WTC11 (cell line): Measurements from ENCODE around the gene TCEA2. TPM values are rescaled to one million over a fixed set of nuclear protein-coding genes. Genes with fewer than 3 reads are reported as not detected.

Experiments
- ATAC-seq: fragments of 200-7000 bp; cut with Tn5 transposase; 2 replicates; pipeline ENCODE4 v1.10.0; 2021; ENCODE audit warnings: mild to moderate bottlenecking, moderate library complexity
- CTCF ChIA-PET: fragments of 300-600 bp; sonication (Branson Sonifier 250); formaldehyde crosslinking; loops from one replicate; lab custom pipeline; 2021; ENCODE audit warnings: antibody characterized with exemption; lab: Charles Lee
- POLR2A ChIA-PET: fragments of 350-600 bp; sonication (Branson Sonifier 250); formaldehyde crosslinking; loops from one replicate; lab custom pipeline; 2021; ENCODE audit warnings: antibody characterized with exemption; lab: Charles Lee
- DNase-seq: peaks from one replicate; pipeline ENCODE4 v3.0.0; 2021; ENCODE audit warnings: low spot score
- H3K27ac Mint-ChIP-seq: 2 replicates; pipeline ENCODE4 v1.8.0; 2021; ENCODE audit warnings: mixed read lengths
- H3K27me3 Mint-ChIP-seq: 2 replicates; pipeline ENCODE4 v1.8.0; 2021; ENCODE audit warnings: low read depth, mild to moderate bottlenecking, moderate library complexity, mixed read lengths
- H3K36me3 Mint-ChIP-seq: 2 replicates; pipeline ENCODE4 v1.8.0; 2021; ENCODE audit warnings: mixed read lengths
- H3K4me1 Mint-ChIP-seq: 2 replicates; pipeline ENCODE4 v1.8.0; 2022; ENCODE audit warnings: mixed read lengths
- H3K4me3 Mint-ChIP-seq: 2 replicates; pipeline ENCODE4 v1.8.0; 2021; ENCODE audit warnings: mild to moderate bottlenecking, moderate library complexity, mixed read lengths
- H3K9me3 Mint-ChIP-seq: 2 replicates; pipeline ENCODE4 v1.8.0; 2021; ENCODE audit warnings: mixed read lengths
- CREB1 ChIP-seq: sonication (generic); formaldehyde crosslinking; IDR thresholded peaks from 2 replicates; pipeline ENCODE4 v1.8.0; 2023; ENCODE audit warnings: mild to moderate bottlenecking, missing genetic modification reagents
- ETV6 ChIP-seq: sonication (generic); formaldehyde crosslinking; IDR thresholded peaks from 2 replicates; pipeline ENCODE4 v1.8.1; 2022; ENCODE audit warnings: mild to moderate bottlenecking, missing genetic modification reagents
- FOXK1 ChIP-seq: sonication (generic); formaldehyde crosslinking; IDR thresholded peaks from 2 replicates; pipeline ENCODE4 v1.8.0; 2022; ENCODE audit warnings: mild to moderate bottlenecking, moderate library complexity, missing genetic modification reagents
- FOXP1 ChIP-seq: sonication (generic); formaldehyde crosslinking; IDR thresholded peaks from 2 replicates; pipeline ENCODE4 v1.8.0; 2022; ENCODE audit warnings: missing genetic modification reagents, mild to moderate bottlenecking, moderate library complexity, borderline replicate concordance
- GABPB1 ChIP-seq: sonication (generic); formaldehyde crosslinking; IDR thresholded peaks from 2 replicates; pipeline ENCODE4 v1.8.1; 2023; ENCODE audit warnings: mild to moderate bottlenecking, missing genetic modification reagents
- GRHL2 ChIP-seq: fragments of 250-450 bp; sonication (Bioruptor Pico); IDR thresholded peaks from 2 replicates; pipeline ENCODE4 v1.8.0; 2022; ENCODE audit warnings: mild to moderate bottlenecking, moderate library complexity; ENCODE audit not compliant: insufficient replicate concordance, severe bottlenecking
- KAT7 ChIP-seq: sonication (generic); formaldehyde crosslinking; IDR thresholded peaks from 2 replicates; pipeline ENCODE4 v1.8.1; 2023; ENCODE audit warnings: missing genetic modification reagents, mild to moderate bottlenecking, borderline replicate concordance
- NFYB ChIP-seq: sonication (generic); formaldehyde crosslinking; conservative IDR thresholded peaks from 2 replicates; pipeline ENCODE4 v1.8.0; 2022; ENCODE audit warnings: low read depth, missing genetic modification reagents
- RELA ChIP-seq: sonication (generic); formaldehyde crosslinking; IDR thresholded peaks from 2 replicates; pipeline ENCODE4 v1.8.1; 2022; ENCODE audit warnings: missing genetic modification reagents, mild to moderate bottlenecking, borderline replicate concordance
- TCF7 ChIP-seq: sonication (generic); formaldehyde crosslinking; IDR thresholded peaks from 2 replicates; pipeline ENCODE4 v1.8.0; 2022; ENCODE audit warnings: mild to moderate bottlenecking, low read depth, missing genetic modification reagents, moderate library complexity
- ZBTB21 ChIP-seq: sonication (generic); formaldehyde crosslinking; IDR thresholded peaks from 2 replicates; pipeline ENCODE4 v1.8.1; 2023; ENCODE audit warnings: mild to moderate bottlenecking, missing genetic modification reagents, borderline replicate concordance
- ZNF138 ChIP-seq: sonication (generic); formaldehyde crosslinking; conservative IDR thresholded peaks from 2 replicates; pipeline ENCODE4 v1.8.1; 2022; ENCODE audit warnings: mild to moderate bottlenecking, moderate library complexity, missing genetic modification reagents
- ZNF232 ChIP-seq: sonication (generic); formaldehyde crosslinking; IDR thresholded peaks from 2 replicates; pipeline ENCODE4 v1.8.0; 2022; ENCODE audit warnings: mild to moderate bottlenecking, missing genetic modification reagents
- total RNA-seq: library from RNA; stranded (reverse); gene quantifications from 3 replicates; pipeline ENCODE4 v1.2.3, GENCODE V29; 2021
- TF ChIP-seq, protein P1 (sequence below): sonication (generic); formaldehyde crosslinking; IDR thresholded peaks from 2 replicates; pipeline ENCODE4 v1.8.0; 2022; ENCODE audit warnings: mild to moderate bottlenecking, missing genetic modification reagents
- TF ChIP-seq, protein P2 (sequence below): sonication (generic); formaldehyde crosslinking; IDR thresholded peaks from 2 replicates; pipeline ENCODE4 v1.8.0; 2023; ENCODE audit warnings: missing genetic modification reagents, mild to moderate bottlenecking, borderline replicate concordance
- TF ChIP-seq, protein P3 (sequence below): sonication (generic); formaldehyde crosslinking; IDR thresholded peaks from 2 replicates; pipeline ENCODE4 v1.8.1; 2022; ENCODE audit warnings: missing genetic modification reagents, borderline replicate concordance
- TF ChIP-seq, protein P4 (sequence below): sonication (generic); formaldehyde crosslinking; IDR thresholded peaks from 2 replicates; pipeline ENCODE4 v1.8.1; 2023; ENCODE audit warnings: mild to moderate bottlenecking, moderate library complexity, missing genetic modification reagents
- TF ChIP-seq, protein P5 (sequence below): fragments of 250-450 bp; sonication (Bioruptor Pico); IDR thresholded peaks from 2 replicates; pipeline ENCODE4 v2.1.2; 2022; ENCODE audit warnings: mild to moderate bottlenecking, moderate library complexity
- TF ChIP-seq, protein P6 (sequence below): sonication (generic); formaldehyde crosslinking; IDR thresholded peaks from 2 replicates; pipeline ENCODE4 v1.8.0; 2022; ENCODE audit warnings: mild to moderate bottlenecking, missing genetic modification reagents

TCEA2 gene
- total RNA-seq, 1 experiment from 2014 or later: 55.8 TPM

DNA sequence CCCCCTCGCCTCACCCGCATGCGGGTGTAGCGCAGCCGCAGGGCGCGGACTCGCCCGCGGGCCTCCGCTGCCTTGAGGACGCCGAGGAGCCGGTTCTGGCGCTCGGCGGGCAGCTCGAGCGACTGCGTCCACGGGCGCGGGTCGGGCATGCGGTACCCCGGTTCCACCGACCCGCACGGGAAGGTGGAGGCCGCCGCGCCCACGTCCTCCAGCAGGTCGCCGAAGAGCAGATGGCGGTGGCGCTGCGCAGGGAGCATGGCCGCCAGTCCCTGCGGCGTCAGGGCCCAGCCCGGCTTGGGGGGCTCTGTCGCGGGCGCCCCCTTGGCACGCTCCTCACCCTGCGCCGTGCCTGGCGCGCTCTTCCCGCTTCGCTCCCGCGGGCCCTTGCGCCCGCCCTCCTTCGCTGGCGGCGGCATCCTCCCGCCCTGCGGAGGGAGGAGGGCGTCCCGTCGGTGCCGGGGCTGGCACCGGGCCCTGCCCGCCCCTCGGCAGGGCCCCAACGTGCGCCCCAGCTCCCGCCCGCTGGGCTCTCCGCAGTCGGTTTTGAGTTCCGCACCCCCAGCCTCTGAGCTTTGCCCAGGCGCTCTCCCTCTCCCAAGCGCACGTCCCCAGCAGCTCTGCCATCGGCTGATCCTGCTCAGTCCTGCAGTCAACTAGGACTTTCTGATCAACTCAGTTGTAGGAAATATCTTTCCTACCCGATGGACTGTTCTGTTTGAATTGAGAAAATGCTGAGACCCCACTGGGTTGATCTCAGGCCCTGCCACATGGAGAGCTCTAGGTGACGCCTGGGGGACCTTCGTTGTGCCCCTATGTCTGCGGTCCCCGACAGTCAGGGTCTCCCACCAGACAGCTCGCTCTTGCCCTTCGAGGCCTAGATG is 21.0 kb downstream of the TCEA2 start, which contains the start of gene LKAAEAR1 (continued):
- TF ChIP-seq ZNF138 (CRISPR knock-in tag) (0 out of 2 replicates have a peak, but pooled peaks have one; percentile 37), RELA (no peak), NFYB (CRISPR knock-in tag) (no peak), ETV6 (peak; percentile 74), FOXK1 (CRISPR knock-in tag) (peak; percentile 47), GABPB1 (CRISPR knock-in tag) (0 out of 2 replicates have a peak, but pooled peaks have one; percentile 6), FOXP1 (CRISPR knock-in tag) (peak; percentile 51; the same call in 1 of the 2 replicates), TCF7 (CRISPR knock-in tag) (0 out of 2 replicates have a peak, but pooled peaks have one; percentile 57), KAT7 (CRISPR knock-in tag) (peak; percentile 57; the same call in 1 of the 2 replicates), ZNF232 (CRISPR knock-in tag) (no peak)
- TF ChIP-seq, protein P1, sequence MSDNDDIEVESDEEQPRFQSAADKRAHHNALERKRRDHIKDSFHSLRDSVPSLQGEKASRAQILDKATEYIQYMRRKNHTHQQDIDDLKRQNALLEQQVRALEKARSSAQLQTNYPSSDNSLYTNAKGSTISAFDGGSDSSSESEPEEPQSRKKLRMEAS (CRISPR knock-in tag): peak; percentile 53; the same call in 1 of the 2 replicates
- TF ChIP-seq, protein P2, sequence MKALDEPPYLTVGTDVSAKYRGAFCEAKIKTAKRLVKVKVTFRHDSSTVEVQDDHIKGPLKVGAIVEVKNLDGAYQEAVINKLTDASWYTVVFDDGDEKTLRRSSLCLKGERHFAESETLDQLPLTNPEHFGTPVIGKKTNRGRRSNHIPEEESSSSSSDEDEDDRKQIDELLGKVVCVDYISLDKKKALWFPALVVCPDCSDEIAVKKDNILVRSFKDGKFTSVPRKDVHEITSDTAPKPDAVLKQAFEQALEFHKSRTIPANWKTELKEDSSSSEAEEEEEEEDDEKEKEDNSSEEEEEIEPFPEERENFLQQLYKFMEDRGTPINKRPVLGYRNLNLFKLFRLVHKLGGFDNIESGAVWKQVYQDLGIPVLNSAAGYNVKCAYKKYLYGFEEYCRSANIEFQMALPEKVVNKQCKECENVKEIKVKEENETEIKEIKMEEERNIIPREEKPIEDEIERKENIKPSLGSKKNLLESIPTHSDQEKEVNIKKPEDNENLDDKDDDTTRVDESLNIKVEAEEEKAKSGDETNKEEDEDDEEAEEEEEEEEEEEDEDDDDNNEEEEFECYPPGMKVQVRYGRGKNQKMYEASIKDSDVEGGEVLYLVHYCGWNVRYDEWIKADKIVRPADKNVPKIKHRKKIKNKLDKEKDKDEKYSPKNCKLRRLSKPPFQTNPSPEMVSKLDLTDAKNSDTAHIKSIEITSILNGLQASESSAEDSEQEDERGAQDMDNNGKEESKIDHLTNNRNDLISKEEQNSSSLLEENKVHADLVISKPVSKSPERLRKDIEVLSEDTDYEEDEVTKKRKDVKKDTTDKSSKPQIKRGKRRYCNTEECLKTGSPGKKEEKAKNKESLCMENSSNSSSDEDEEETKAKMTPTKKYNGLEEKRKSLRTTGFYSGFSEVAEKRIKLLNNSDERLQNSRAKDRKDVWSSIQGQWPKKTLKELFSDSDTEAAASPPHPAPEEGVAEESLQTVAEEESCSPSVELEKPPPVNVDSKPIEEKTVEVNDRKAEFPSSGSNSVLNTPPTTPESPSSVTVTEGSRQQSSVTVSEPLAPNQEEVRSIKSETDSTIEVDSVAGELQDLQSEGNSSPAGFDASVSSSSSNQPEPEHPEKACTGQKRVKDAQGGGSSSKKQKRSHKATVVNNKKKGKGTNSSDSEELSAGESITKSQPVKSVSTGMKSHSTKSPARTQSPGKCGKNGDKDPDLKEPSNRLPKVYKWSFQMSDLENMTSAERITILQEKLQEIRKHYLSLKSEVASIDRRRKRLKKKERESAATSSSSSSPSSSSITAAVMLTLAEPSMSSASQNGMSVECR: peak; percentile 45; the same call in 1 of the 2 replicates

DNA sequence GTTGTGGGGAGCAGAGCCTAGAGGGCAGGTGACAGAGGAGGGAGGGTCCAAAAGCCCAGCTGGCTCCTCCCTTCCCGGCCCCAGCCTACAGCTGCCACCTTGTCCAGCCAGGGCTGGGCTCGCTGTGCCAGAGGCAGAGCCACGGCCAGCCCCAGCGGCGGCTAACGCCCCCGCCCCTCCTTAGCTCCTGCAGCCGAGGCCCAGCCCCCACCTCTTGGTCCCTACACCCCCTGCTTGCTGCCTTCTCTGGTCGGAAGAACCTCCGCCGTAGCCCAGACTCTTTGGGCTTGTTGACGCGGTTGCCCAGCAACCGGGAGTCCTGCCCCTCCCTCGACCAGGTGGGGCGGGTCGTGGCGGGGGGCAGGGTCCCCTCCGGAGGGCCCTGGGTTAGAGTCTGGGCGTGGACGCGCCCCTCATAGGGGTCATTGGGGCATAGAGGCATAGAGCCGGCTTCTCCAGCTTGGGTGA is 21.7 kb downstream of the TCEA2 start:
- H3K27ac Mint-ChIP-seq: no peak overlapping the region
- ChIA-PET POLR2A (interaction anchor here (0.9 kb wide), 1 partner anchor 34 kb away, joined by 4 read pairs; no protein-coding TSS in a partner anchor), CTCF (interaction anchor here (0.6 to 5.6 kb wide), 17 partner anchors 8 to 309 kb away, joined by 3 to 119 read pairs (median 6); partner anchors contain the start of genes C20orf204, PRPF6 and SAMD10)
- TF ChIP-seq GABPB1 (CRISPR knock-in tag) (no peak), GRHL2 (CRISPR knock-in tag) (no peak), ZBTB21 (no peak), CREB1 (CRISPR knock-in tag) (no peak), FOXK1 (CRISPR knock-in tag) (no peak)
- TF ChIP-seq, protein P1 (CRISPR knock-in tag): no peak
- TF ChIP-seq, protein P3, sequence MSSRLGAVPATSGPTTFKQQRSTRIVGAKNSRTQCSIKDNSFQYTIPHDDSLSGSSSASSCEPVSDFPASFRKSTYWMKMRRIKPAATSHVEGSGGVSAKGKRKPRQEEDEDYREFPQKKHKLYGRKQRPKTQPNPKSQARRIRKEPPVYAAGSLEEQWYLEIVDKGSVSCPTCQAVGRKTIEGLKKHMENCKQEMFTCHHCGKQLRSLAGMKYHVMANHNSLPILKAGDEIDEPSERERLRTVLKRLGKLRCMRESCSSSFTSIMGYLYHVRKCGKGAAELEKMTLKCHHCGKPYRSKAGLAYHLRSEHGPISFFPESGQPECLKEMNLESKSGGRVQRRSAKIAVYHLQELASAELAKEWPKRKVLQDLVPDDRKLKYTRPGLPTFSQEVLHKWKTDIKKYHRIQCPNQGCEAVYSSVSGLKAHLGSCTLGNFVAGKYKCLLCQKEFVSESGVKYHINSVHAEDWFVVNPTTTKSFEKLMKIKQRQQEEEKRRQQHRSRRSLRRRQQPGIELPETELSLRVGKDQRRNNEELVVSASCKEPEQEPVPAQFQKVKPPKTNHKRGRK (CRISPR knock-in tag): no peak
- TF ChIP-seq, protein P4, sequence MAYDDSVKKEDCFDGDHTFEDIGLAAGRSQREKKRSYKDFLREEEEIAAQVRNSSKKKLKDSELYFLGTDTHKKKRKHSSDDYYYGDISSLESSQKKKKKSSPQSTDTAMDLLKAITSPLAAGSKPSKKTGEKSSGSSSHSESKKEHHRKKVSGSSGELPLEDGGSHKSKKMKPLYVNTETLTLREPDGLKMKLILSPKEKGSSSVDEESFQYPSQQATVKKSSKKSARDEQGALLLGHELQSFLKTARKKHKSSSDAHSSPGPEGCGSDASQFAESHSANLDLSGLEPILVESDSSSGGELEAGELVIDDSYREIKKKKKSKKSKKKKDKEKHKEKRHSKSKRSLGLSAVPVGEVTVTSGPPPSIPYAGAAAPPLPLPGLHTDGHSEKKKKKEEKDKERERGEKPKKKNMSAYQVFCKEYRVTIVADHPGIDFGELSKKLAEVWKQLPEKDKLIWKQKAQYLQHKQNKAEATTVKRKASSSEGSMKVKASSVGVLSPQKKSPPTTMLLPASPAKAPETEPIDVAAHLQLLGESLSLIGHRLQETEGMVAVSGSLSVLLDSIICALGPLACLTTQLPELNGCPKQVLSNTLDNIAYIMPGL (CRISPR knock-in tag): no peak
- TF ChIP-seq, protein P5, sequence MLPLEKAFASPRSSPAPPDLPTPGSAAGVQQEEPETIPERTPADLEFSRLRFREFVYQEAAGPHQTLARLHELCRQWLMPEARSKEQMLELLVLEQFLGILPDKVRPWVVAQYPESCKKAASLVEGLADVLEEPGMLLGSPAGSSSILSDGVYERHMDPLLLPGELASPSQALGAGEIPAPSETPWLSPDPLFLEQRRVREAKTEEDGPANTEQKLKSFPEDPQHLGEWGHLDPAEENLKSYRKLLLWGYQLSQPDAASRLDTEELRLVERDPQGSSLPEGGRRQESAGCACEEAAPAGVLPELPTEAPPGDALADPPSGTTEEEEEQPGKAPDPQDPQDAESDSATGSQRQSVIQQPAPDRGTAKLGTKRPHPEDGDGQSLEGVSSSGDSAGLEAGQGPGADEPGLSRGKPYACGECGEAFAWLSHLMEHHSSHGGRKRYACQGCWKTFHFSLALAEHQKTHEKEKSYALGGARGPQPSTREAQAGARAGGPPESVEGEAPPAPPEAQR: no peak
- TF ChIP-seq, protein P6, sequence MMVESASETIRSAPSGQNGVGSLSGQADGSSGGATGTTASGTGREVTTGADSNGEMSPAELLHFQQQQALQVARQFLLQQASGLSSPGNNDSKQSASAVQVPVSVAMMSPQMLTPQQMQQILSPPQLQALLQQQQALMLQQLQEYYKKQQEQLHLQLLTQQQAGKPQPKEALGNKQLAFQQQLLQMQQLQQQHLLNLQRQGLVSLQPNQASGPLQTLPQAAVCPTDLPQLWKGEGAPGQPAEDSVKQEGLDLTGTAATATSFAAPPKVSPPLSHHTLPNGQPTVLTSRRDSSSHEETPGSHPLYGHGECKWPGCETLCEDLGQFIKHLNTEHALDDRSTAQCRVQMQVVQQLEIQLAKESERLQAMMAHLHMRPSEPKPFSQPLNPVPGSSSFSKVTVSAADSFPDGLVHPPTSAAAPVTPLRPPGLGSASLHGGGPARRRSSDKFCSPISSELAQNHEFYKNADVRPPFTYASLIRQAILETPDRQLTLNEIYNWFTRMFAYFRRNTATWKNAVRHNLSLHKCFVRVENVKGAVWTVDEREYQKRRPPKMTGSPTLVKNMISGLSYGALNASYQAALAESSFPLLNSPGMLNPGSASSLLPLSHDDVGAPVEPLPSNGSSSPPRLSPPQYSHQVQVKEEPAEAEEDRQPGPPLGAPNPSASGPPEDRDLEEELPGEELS (CRISPR knock-in tag): no peak
- ATAC-seq (peak; percentile 46), DNase-seq (peak; percentile 54)
- 0 out of 2 replicates have a peak, but pooled peaks cover 3% of the 10 kb centered on the region for H3K9me3 Mint-ChIP-seq
- peaks cover 21% of the 10 kb centered on the region for H3K4me1 Mint-ChIP-seq
- peaks cover 59% of the 10 kb centered on the region for H3K27me3 Mint-ChIP-seq
- H3K4me3 Mint-ChIP-seq: peak overlapping the region; percentile 85
- no peaks in the 10 kb centered on the region for H3K36me3 Mint-ChIP-seq
